WI38 (cell line): Measurements from ENCODE around the gene COL6A2.

Experiments
- H3K4me3 ChIP-seq: 2 replicates; pipeline ENCODE4 v1.5.1; 2011; ENCODE audit warnings: low read depth, mild to moderate bottlenecking, control low read depth, low read length
- TF ChIP-seq, protein P1 (sequence below): IDR thresholded peaks from 2 replicates; pipeline ENCODE4 v1.5.1; 2012; ENCODE audit warnings: low read depth, mild to moderate bottlenecking, control low read depth, low read length

The COL6A2 gene

DNA sequence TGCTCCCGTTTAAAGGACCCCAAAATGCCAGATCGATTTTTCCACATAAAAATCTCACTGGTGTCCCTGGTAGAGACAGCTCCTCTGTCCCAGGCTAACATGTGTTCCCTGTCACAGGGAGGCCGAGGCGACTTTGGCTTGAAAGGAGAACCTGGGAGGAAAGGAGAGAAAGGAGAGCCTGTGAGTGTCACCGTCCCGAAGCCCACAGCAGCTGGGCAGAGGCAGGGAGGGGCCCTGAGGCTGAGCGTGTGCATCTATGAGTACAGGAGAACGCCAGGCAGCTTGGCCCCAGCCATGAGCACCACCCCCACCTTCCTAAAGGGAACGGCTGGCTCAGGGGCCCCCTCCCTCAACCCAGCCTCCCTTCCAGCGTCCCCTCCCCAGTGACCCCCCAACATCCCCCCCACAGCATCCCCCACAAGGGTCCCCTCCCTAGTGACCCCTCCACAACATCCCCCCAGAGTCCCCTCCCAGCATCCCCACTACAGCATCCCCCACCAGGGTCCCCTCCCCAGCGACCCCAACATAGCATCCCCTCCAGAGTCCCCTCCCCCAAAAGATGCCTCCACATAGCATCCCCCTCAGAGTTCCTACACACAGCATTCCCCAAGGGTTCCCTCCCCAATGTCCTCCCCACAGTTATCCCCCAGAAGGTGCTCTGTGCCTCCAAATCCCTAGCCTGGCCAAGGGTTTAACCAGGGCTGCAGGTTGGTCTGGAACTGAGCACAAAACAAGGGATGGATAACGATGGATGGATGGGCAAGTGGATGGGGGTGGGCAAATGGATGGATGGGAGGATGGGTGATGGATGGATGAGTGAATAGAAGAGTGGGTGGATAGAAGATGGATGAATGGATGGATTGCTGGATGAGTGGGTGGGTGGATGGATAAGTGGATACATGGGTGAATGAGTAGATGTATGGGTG lies 25.1 kb downstream of the COL6A2 start:
- H3K4me3 ChIP-seq = no peak overlapping the region
- TF ChIP-seq, protein P1, sequence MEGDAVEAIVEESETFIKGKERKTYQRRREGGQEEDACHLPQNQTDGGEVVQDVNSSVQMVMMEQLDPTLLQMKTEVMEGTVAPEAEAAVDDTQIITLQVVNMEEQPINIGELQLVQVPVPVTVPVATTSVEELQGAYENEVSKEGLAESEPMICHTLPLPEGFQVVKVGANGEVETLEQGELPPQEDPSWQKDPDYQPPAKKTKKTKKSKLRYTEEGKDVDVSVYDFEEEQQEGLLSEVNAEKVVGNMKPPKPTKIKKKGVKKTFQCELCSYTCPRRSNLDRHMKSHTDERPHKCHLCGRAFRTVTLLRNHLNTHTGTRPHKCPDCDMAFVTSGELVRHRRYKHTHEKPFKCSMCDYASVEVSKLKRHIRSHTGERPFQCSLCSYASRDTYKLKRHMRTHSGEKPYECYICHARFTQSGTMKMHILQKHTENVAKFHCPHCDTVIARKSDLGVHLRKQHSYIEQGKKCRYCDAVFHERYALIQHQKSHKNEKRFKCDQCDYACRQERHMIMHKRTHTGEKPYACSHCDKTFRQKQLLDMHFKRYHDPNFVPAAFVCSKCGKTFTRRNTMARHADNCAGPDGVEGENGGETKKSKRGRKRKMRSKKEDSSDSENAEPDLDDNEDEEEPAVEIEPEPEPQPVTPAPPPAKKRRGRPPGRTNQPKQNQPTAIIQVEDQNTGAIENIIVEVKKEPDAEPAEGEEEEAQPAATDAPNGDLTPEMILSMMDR = no peak

DNA sequence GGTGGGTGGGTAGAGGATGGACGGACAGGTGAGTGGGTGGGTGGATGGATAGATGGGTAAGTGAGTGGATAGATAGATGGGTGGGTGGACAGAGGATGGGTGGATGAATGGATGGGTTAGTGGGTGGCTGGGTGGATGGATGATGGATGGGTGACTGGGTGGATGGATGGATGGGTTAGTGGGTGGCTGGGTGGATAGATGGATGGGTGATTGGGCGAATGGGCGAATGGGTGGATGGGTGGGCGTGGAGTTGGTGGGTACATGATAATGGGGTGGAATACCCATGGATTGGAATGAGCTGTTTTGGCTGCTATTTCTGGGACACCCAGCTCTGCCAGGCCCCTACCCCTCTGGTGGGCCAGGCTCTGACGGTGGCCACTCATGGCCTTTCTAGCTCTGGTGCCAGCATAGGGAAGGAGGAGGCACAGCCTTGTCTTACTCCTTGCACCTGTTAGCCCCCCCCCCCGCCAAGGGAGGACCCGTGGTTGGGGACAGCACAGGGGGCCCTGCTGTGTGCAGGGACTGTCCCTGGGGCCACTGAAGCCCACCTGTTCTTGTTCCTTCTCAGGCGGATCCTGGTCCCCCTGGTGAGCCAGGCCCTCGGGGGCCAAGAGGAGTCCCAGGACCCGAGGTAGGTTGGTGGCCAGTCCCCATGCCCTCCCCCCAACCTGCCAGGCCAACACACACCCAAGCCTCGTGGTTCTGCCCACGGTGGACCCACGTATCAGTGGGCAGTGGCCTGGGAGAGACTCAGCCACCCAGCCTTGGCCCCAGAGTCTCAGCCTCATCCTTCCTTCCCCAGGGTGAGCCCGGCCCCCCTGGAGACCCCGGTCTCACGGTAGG lies 26.4 kb downstream of the COL6A2 start:
- TF ChIP-seq, protein P1 = no peak
- H3K4me3 ChIP-seq = no peak overlapping the region

DNA sequence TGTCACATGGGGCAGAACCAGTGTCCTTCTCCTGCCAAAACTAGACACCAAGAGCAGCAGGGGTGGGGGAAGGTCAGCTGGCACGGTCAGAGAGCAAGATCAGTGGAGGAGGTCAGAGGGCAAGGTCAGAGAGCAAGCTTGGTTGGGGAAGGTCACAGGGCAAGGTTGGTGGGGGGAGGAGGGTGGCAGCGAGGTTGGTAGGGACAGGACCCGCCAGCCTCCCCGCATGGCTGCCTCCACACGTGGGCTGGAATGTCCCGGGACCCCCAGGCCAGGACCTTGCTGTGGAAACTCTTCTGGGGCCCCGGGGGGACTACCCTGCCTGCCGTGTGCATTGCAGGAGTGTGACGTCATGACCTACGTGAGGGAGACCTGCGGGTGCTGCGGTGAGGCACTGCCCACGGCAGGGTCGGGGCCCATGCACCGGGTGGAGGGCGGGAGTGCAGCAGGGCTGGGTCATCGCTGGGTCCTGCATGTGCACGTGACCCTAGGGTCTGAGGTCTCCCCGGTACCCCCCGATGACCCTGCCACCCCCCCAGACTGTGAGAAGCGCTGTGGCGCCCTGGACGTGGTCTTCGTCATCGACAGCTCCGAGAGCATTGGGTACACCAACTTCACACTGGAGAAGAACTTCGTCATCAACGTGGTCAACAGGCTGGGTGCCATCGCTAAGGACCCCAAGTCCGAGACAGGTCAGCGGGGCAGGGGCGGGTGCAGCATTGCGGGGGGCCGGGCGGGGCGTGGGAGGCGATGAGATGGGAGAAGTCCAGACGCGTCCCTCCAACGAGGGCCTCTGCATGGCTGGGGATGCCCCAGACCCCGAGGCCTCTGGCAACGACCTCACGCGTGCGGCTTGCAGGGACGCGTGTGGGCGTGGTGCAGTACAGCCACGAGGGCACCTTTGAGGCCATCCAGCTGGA lies 27.3 kb downstream of the COL6A2 start:
- TF ChIP-seq, protein P1 = no peak
- H3K4me3 ChIP-seq = no peak overlapping the region

DNA sequence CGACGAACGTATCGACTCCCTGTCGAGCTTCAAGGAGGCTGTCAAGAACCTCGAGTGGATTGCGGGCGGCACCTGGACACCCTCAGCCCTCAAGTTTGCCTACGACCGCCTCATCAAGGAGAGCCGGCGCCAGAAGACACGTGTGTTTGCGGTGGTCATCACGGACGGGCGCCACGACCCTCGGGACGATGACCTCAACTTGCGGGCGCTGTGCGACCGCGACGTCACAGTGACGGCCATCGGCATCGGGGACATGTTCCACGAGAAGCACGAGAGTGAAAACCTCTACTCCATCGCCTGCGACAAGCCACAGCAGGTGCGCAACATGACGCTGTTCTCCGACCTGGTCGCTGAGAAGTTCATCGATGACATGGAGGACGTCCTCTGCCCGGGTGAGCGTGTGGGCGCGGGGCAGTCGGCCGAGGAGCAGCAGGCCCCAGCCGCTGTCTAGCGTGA lies 28.0 kb downstream of the COL6A2 start:
- TF ChIP-seq, protein P1 = no peak
- H3K4me3 ChIP-seq = no peak overlapping the region

DNA sequence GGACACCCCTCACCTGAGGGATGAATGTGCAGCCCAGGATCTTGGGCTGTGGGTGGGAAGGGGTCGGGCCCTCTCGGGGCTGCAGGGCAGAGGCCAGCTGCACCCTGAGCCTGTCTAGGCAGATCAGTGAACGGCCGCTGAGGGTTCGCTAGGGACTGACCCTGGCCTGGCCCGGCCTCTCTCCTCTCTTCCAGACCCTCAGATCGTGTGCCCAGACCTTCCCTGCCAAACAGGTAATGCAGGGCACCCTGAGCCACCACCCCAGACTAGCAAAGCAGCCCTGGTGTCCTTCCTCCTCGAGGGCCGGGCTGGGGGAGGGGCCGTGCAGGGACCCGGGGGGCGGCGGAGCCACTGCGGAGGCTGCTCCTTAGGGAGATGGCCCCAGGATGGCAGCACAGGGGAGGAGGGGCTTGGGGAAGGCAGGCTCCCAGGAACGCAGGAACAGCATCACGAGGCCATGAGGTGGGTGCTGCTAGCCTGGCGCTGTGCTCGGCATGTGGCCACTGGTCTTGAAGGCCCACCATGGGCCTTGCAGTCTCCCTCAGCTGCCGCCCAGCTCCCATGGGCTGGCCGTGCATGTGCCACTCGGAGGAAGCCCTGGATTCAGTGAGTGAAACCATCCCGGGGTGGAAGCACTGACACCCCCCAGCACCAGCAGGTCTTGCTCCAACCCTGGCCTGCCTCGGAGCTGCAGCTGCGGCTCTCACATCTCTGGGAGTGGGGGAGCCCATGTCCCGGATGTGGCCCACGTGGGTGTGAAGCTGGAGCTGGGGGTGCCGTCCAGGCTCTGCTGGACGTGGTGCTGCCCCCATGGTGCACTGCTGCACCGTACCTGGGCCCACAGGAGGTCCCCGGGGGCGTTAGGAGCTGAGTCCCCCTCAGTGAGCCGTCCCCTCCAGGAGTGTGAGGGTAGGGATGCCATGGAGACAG lies 28.7 kb downstream of the COL6A2 start:
- no peak overlapping the region for H3K4me3 ChIP-seq
- TF ChIP-seq, protein P1 = no peak
